ENCODE data around the gene PMEPA1.

DNA sequence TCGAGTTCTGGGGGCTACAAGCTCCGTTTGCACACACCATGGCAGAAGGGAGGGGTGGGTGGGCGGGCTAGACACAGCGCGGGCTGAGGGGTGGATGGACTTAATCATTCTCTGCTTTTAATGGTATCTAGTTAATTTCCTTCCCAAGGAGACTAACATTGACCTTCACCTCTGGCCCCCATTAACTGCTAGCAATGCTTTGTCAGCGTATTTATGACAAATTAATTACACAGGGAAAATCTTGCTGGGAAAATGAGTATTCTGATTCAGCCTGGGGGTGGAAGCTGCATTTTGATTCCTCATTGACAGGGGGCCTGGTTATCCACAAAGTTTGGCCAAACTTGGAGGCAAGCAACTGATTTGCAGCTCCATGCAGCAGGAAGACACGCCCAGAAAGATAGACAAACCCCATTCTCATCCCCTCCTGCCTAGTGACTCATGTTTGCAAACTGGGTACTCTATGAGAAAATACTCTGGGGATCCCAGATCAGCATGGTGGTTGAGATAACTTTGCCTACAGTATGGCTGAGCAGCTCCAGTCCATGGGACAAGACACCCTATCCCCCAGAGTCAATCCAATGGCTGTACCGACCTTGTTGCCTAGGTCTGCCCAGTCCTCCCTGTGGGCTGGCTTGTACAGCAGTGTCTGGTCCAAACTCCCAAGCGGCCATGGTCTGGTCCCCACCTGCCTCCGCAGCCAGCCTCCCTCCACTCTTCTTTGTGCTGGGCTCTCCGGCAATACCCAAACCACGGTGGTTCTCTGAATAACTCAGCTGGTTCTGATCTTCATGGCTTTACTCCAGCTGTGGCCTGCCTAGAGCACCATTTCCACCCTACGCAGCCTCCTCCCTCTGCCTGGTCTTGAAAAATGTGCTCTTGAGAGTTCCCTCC is 109.2 kb downstream of the PMEPA1 start:
- TF ChIP-seq, protein P1, sequence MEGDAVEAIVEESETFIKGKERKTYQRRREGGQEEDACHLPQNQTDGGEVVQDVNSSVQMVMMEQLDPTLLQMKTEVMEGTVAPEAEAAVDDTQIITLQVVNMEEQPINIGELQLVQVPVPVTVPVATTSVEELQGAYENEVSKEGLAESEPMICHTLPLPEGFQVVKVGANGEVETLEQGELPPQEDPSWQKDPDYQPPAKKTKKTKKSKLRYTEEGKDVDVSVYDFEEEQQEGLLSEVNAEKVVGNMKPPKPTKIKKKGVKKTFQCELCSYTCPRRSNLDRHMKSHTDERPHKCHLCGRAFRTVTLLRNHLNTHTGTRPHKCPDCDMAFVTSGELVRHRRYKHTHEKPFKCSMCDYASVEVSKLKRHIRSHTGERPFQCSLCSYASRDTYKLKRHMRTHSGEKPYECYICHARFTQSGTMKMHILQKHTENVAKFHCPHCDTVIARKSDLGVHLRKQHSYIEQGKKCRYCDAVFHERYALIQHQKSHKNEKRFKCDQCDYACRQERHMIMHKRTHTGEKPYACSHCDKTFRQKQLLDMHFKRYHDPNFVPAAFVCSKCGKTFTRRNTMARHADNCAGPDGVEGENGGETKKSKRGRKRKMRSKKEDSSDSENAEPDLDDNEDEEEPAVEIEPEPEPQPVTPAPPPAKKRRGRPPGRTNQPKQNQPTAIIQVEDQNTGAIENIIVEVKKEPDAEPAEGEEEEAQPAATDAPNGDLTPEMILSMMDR (conservative IDR thresholded peaks at IDR 0.05) = no peak
- TF ChIP-seq ZFX (IDR thresholded peaks at IDR 0.05) = no peak
